IPS-NIHi7 (cell line): ENCODE measurements around the gene PSAT1.

Experiments
- DNase-seq: peaks from one replicate; pipeline ENCODE4 v3.0.0; 2012; ENCODE audit warnings: mixed read lengths; ENCODE audit errors: extremely low spot score

PSAT1 gene

GRCh38 chr9:78365748-78366697, 69.1 kb downstream of the PSAT1 start:
- DNase-seq, result no peak

GRCh38 chr9:78366827-78367226, 69.9 kb downstream of the PSAT1 start:
- DNase-seq, result no peak

GRCh38 chr9:78368236-78368635, 71.3 kb downstream of the PSAT1 start:
- DNase-seq, result no peak

- DNase-seq, result peak; percentile 90
These were observed 72.8 kb downstream of the PSAT1 start for GRCh38 chr9:78369639-78370219.

- no peak for DNase-seq
These were observed 74.1 kb downstream of the PSAT1 start for GRCh38 chr9:78370991-78371390.

GRCh38 chr9:78371981-78372380, 75.1 kb downstream of the PSAT1 start:
- DNase-seq, result no peak
